ENCODE measurements around the gene BRD4.
"Not testable (repeated sequence)": the region's sequence is repeated elsewhere in the genome, so short reads cannot be mapped to it uniquely, and the experiment has no call there.

Gene BRD4

GRCh38 chr19:15332311-15332996, at the start of gene BRD4:
BRD4 (minus strand) TSS chr19:15332539; CDS start chr19:15273099, 59,440 bp downstream.
- peak; percentile 72 to 82 for DNase-seq

- no peak for DNase-seq
These were observed 49.5 kb upstream of the BRD4 start for GRCh38 chr19:15381864-15382263.

DNA sequence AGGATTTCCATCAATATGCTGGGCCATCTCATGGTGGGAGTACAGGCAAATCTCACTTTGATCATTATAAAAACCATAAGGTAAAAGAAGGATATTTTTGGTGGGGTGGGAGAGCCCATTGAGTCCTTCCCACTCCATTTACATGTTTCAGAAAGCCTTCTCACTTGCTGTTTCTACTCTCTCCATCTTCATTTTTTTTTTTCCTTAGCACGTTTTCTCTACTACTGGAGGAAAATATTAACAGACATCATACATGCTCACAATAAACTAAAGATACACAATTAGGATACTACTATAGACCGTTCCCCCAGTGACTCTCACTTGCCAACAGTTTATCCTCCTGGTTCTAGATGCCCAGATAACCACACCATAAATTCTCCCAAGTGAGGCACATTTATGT, 49.1 kb upstream of the BRD4 start:
- DNase-seq = no peak

- DNase-seq = no peak
These were observed 47.8 kb upstream of the BRD4 start for GRCh38 chr19:15379999-15380647.

- DNase-seq = peak; percentile 97 to 99
These were observed 47.0 kb upstream of the BRD4 start, which contains the start of gene AKAP8 for GRCh38 chr19:15379083-15379998. AKAP8 (minus strand) TSS chr19:15379787; CDS start chr19:15379731, 56 bp downstream.

DNA sequence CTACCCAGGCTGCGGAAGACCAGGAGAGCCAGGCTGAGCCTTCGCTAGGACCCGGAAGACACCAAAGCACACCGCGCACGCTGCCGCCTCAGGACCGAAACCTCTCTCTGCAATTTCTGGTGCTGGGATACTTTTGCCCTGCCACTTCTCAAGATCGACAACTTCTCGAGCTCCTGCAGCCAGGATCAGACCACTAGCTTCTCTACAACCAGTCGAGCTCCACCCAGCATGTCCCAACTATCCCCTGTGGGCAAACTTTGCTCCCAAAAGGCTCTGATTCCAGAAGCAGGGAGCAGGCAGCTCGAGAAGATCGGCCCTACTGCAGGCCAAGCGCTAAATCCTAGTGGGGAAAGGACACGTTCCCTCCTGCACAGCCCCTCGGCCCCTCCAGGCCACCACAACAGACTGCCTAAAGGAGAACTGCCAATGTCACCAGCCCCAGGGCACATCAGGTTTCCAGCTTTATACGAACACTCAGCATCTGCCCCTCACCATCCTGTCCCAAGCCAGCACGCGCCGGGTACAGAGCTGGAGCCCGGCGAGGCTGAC, 46.3 kb upstream of the BRD4 start:
- DNase-seq = peak; percentile 39 to 43

DNA sequence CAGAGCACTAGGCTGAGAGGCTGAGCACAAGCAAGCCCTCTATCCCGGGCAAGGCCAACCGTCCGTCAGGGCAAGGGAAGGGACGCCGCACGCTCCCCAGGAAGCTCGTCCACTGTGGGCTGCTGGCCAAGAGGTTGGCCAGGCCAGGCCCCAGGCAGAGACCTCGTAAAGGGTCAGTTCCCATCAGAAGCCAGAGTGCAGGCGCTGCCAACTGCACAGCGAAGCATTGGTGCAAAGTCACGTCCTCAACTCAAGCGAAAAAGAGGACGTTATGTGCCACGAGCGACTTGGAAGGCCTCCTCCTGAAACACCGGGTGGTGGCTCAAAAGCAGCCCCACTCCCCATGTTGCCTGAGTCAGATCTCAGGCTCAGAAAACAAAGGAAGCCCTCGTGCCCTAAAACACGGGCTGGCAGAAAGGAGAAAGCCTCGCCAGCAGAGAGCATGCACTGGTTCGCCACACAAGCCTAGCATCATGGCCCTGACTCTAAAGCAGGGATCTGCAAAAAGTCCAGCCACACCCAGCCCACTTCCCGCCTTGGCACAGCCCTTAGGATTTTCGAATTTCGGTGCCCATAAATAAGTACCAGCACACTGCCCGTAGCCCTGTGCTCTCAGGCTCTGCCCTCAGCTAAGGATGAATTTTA, 42.6 kb upstream of the BRD4 start:
- no peak for DNase-seq

DNA sequence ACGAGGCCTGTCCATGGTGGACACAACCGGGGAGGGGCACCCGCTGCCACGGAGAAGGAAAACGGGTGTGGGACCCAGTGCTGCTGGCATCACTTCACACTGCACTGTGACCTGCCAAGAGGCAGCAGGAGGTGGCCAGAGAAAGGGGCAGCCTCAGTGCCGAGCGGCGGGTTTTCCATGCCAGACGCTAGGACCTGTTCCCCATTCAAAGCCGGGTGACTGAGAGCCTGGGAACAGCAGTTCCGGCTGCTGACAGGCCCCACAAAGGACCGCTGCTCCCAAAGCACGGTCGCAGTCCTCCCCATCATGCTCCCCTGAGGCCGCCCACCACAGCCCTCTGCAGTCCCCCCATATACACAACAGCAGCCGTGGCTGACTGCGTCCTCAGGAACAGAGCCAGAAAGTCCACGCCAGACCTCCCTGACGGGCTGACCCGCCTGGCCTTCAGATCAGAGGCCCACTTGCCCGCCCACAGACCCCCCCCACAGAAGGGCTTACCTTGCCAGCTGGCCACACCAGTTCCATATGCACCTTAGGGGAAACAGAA, 41.8 kb upstream of the BRD4 start:
- DNase-seq = no peak

DNA sequence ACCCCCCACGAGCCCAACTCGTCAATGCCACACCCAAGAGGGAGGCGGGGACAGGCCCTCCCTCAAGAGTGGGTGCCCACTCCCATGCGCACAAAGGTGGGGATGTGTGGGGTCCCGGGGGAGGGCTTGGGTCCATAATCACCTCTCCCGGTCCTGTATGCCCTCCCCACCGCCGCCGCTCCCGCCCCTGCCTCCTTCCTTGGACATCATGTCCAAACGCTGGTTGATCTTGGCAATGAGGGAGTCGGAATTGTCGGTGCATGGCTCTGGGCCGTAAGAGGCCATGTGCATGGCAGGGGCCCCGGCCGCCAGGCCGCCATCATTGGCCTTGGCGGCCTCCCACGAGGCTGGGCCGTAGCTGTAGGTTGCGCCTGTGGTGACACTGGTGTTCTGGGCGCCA, 41.3 kb upstream of the BRD4 start:
- no peak for DNase-seq

DNA sequence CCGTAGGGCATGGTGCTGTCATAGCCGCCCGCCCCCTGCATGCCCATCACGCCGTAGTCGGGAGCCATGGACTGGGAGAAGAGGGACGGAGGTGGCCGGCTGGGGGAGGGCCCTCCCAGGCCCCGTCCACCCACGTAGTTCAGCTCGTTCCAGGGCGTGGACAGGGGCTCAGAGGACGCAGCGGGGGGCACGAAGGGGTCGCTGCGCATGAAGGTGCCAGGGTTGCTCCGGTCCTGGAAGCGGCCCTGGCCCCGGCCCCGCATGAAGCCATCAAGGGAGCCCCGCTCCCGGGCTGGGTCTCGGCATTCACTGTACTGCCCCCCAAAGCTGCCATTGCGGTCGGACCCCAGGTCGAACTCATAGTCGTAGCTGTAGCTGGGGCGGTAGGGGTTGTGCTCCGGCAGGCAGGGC, 40.6 kb upstream of the BRD4 start:
- DNase-seq = no peak

DNA sequence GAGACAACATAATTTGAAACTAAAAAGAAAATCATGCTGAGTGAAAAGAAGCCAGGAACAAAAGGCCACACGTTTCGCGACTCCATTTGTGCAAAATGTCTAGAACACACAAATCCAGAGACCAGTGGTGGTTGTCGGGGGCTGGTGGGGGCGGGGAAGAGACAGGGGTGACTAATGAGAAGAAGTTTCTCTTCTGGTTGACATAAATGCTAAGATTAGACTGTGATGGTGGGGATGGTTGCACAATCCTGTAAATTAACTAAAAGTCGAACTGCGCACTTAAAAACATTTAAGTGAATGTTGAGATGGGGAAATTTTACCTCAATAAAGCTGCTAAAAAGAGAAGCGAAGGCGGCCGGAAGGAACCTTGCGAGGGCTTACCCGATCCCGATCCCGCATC, 40.1 kb upstream of the BRD4 start:
- DNase-seq = no peak

- DNase-seq = no peak
These were observed 39.5 kb upstream of the BRD4 start for GRCh38 chr19:15371786-15372380.

- no peak for DNase-seq
These were observed 38.8 kb upstream of the BRD4 start for GRCh38 chr19:15371119-15371518.

- DNase-seq = no peak
These were observed 37.2 kb upstream of the BRD4 start for GRCh38 chr19:15369594-15369891.

GRCh38 chr19:15368798-15369593, 36.7 kb upstream of the BRD4 start:
- DNase-seq = no peak

GRCh38 chr19:15368051-15368632, 35.8 kb upstream of the BRD4 start:
- no peak for DNase-seq

DNA sequence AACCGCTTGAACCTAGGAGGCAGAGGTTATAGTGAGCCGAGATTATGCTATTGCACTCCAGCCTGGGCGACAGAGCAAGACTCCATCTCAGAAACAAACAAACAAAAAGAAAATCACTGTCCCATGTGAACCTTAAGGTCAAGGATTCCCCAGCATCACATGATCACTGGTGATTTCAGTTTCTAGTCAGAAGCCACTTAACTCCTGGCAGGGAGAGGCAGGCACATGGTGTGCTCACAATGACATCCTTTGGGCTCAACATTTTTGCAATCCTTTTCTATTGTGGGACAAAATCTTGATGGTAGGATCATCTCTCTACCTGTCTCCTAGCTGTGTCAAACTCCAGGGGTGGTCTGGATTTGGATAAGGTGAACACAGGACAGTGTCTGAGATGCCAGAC, 35.1 kb upstream of the BRD4 start:
- no peak for DNase-seq

DNA sequence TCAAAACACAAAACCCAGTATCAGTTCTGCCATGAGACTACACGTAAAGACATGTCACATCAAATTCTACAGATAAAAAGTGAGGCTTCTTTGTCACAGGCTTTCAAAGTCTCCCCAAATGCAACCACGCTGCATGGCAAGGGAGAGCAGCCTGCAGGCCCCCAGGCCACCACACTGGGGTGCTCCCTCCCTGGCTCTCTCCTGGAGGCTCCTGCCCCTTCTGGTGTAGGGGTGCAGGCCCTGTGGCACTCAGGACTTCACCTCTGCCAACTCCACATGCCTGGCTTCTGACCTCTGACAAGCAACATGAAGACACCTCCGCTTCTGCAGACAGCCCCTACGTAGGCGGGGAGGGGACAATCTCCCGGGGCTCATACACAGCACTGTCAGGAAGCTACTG, 32.9 kb upstream of the BRD4 start:
- no peak for DNase-seq

- not testable (repeated sequence) for DNase-seq
These were observed 31.5 kb upstream of the BRD4 start for GRCh38 chr19:15363791-15364190.

DNA sequence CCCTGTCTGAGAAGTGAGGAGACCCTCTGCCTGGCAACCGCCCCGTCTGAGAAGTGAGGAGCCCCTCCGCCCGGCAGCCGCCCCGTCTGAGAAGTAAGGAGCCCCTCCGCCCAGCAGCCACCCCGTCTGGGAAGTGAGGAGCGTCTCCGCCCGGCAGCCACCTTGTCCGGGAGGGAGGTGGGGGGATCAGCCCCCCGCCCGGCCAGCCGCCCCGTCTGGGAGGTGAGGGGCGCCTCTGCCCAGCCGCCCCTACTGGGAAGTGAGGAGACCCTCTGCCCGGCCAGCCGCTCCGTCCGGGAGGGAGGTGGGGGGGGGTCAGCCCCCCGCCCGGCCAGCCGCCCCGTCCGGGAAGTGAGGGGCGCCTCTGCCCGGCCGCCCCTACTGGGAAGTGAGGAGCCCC, 30.7 kb upstream of the BRD4 start:
- not testable (repeated sequence) for DNase-seq

GRCh38 chr19:15360015-15360414, 27.7 kb upstream of the BRD4 start:
- not testable (repeated sequence) for DNase-seq

Data from stimulated activated CD4-positive, alpha-beta T cell treated with anti-CD3 and anti-CD28 coated beads, Interleukin-4, amount 100 ng/mL, for 4 hours (primary cell).